ENCODE results near the gene PLEKHG4. TPM values are rescaled to one million over a fixed set of nuclear protein-coding genes. Genes with fewer than 3 reads are reported as not detected.

PLEKHG4 gene
- total and polyA plus RNA-seq, 3 donors from 2014 or later: 86.5 to 137 (median 102) TPM

DNA sequence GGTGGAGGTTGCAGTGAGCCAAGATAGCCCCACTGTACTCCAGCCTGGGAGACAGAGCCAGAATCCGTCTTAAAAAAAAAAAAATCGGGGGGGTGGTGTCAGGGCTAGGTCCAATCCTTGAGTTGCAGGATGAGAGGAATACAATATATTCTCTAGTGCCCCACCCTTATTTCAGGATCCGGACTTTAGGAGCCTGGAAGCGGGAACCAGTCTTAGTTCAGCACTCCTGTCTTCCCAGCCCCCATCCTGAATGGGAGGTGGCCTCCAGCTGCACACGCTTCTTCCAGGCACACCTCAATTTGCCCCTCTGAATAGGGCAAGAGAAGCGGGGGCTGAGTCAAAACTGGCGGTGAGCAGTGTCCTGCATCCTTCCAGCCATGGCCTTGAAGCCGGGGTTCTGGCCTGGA lies 33.7 kb upstream of the PLEKHG4 start:
- intact Hi-C loops (cut with DNase I; ENCODE audit: low total_unique reads): no loop called here
- no peaks in the 10 kb centered on the region for H3K9me3 ChIP-seq
- H3K4me1 ChIP-seq: peaks cover 42% of the 10 kb centered on the region
- TF ChIP-seq POLR2A (IDR thresholded peaks at IDR 0.05): no peak
- no peak for TF ChIP-seq CTCF (IDR thresholded peaks at IDR 0.05)
- no peaks in the 10 kb centered on the region for H3K36me3 ChIP-seq (ENCODE audit: low read depth, missing control alignments)
- H3K27me3 ChIP-seq: no peaks in the 10 kb centered on the region
- H3K27ac ChIP-seq: peak overlapping the region; percentile 68 to 87
- WGBS, 2 donors: 4 to 5% methylated on average over 5 to 8 of the region's 8 CpGs
- no peak for DNase-seq
- H3K4me3 ChIP-seq: peak overlapping the region; percentile 74 to 76

GRCh38 chr16:67246081-67246755 lies 33.1 kb upstream of the PLEKHG4 start:
- Histone ChIP-seq H3K27me3 (no peaks in the 10 kb centered on the region), H3K27ac (peak overlapping the region; percentile 68 to 87), H3K4me3 (peak overlapping the region; percentile 74 to 76), H3K9me3 (no peaks in the 10 kb centered on the region), H3K36me3 (ENCODE audit: low read depth, missing control alignments) (no peaks in the 10 kb centered on the region), H3K4me1 (peaks cover 37% of the 10 kb centered on the region)
- intact Hi-C loops (cut with DNase I; ENCODE audit: low total_unique reads): no loop called here
- 0% methylated on average over 3 to 46 of the region's 48 CpGs for WGBS, 2 donors
- TF ChIP-seq POLR2A (IDR thresholded peaks at IDR 0.05) (no peak), CTCF (IDR thresholded peaks at IDR 0.05) (peak in 2 of 3 experiments; percentile 2 to 21)
- peak; percentile 87 for DNase-seq

- no peak for DNase-seq
- H3K36me3 ChIP-seq (ENCODE audit: low read depth, missing control alignments): no peaks in the 10 kb centered on the region
- H3K9me3 ChIP-seq: no peaks in the 10 kb centered on the region
- intact Hi-C loops (cut with DNase I; ENCODE audit: low total_unique reads): no loop called here
- TF ChIP-seq CTCF (IDR thresholded peaks at IDR 0.05) (no peak), POLR2A (IDR thresholded peaks at IDR 0.05) (no peak)
- H3K27ac ChIP-seq: peak overlapping the region; percentile 68 to 87
- no peaks in the 10 kb centered on the region for H3K27me3 ChIP-seq
- 0% methylated on average over 6 to 26 of the region's 26 CpGs for WGBS, 2 donors
- H3K4me3 ChIP-seq: peak overlapping the region; percentile 74 to 76
- H3K4me1 ChIP-seq: peaks cover 31% of the 10 kb centered on the region
Observed at GRCh38 chr16:67246756-67247191, 32.6 kb upstream of the PLEKHG4 start.

- H3K4me3 ChIP-seq: peak within 1 kb of the TSS; percentile 74 to 76
- H3K36me3 ChIP-seq (ENCODE audit: low read depth, missing control alignments): no peaks in the 10 kb centered on the region
- intact Hi-C loops (cut with DNase I; ENCODE audit: low total_unique reads): no loop called here
- no peaks in the 10 kb centered on the region for H3K9me3 ChIP-seq
- TF ChIP-seq CTCF (IDR thresholded peaks at IDR 0.05) (peak in 1 of 3 experiments; percentile 24), POLR2A (IDR thresholded peaks at IDR 0.05) (peak; percentile 9)
- H3K27me3 ChIP-seq: no peaks in the 10 kb centered on the region
- peaks cover 29% of the 10 kb centered on the region for H3K4me1 ChIP-seq
- peak within 1 kb of the TSS; percentile 68 to 87 for H3K27ac ChIP-seq
- WGBS, 2 donors: 1 to 2% methylated on average over 17 to 60 of the region's 60 CpGs
- peak; percentile 98 for DNase-seq
Observed at GRCh38 chr16:67247192-67248072, 31.9 kb upstream of the PLEKHG4 start, which contains the start of gene FHOD1. FHOD1 (minus strand) TSS chr16:67247481; CDS start chr16:67247410, 71 bp downstream.

Measured in testis (tissue), 3 donors.